ENCODE results near the gene ITGBL1. TPM values are rescaled to one million over a fixed set of nuclear protein-coding genes. Genes with fewer than 3 reads are reported as not detected.

ITGBL1 gene
- polyA plus RNA-seq, 6 donors from 2014 or later = not detected

DNA sequence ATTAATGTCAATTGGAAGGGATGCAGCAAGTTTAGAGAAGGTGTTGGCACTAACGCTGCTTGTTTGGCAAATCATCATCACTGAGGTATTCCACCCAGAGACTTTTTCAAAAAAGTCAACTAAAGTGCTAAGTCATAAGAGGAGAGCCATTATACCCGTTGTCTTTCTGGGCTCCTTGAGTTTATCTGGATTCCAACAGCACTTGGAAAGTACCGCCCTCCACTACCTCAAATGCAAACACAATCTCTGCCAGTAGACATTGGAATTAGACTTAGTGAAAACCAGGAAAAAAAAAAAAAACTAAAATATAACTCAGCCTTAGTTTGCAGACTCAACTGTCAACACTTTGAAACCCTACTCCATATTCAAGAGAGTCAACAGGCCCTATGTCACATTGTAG, 266.0 kb downstream of the ITGBL1 start:
- no peak overlapping the region for H3K4me3 Mint-ChIP-seq
- DNase-seq (no peak), ATAC-seq (ENCODE audit: low read depth in 2 of 2) (no peak)
- no peak overlapping the region for H3K27ac Mint-ChIP-seq
- no peaks in the 10 kb centered on the region for H3K4me1 Mint-ChIP-seq
- H3K36me3 Mint-ChIP-seq = no peaks in the 10 kb centered on the region
- H3K27me3 Mint-ChIP-seq = peaks cover 0 to 4% (median 0%) of the 10 kb centered on the region in 3 donors
- peaks cover 0 to 2% (median 0%) of the 10 kb centered on the region in 7 donors for H3K9me3 Mint-ChIP-seq

DNA sequence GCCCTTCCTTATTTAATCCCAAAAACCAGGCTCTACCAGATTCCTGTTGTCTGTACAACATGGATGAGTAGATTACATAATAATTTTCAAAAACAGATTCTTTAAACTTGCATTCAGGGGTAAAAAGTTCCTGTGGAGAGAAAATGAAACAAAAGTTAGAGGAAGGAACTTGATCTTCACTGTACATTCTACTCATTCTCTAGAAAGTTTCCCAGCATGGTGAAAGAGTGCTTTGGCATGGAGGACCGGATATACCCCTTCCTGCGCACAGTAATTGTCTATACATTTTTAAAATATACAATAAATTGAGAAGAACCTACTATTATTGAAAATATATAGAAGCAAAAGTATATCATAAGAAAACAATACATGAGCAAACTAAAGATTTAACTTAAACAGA, 274.2 kb downstream of the ITGBL1 start:
- Mint-ChIP-seq H3K27me3 (peaks cover 0 to 7% (median 4%) of the 10 kb centered on the region in 3 donors), H3K27ac (no peak overlapping the region), H3K9me3 (peaks cover 0 to 2% (median 0%) of the 10 kb centered on the region in 7 donors), H3K4me3 (no peak overlapping the region), H3K4me1 (no peaks in the 10 kb centered on the region), H3K36me3 (no peaks in the 10 kb centered on the region)
- DNase-seq (no peak), ATAC-seq (ENCODE audit: low read depth in 2 of 2) (no peak)

DNA sequence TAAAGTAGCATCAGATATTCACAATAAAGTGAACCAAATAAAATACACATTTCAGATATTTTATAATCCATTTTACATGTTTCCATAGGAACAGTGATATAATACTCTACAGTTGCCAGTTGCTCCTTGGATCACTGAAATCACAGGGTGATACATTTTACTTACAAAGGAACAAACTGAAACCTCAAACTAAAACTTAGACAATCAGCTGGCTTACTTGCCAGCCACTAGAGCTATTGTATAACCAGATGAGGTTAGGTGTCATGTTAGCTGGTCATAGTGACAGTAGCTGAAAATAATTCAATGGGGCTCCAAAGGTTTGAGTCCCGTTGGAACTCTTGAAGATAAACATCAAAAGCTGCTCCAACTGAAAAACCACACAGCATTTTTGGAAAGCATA, 274.6 kb downstream of the ITGBL1 start:
- H3K4me1 Mint-ChIP-seq = no peaks in the 10 kb centered on the region
- no peaks in the 10 kb centered on the region for H3K36me3 Mint-ChIP-seq
- H3K27ac Mint-ChIP-seq = no peak overlapping the region
- H3K27me3 Mint-ChIP-seq = peaks cover 0 to 7% (median 4%) of the 10 kb centered on the region in 3 donors
- no peak overlapping the region for H3K4me3 Mint-ChIP-seq
- DNase-seq (no peak), ATAC-seq (ENCODE audit: low read depth in 2 of 2) (no peak)
- peaks cover 0 to 2% (median 0%) of the 10 kb centered on the region in 7 donors for H3K9me3 Mint-ChIP-seq

DNA sequence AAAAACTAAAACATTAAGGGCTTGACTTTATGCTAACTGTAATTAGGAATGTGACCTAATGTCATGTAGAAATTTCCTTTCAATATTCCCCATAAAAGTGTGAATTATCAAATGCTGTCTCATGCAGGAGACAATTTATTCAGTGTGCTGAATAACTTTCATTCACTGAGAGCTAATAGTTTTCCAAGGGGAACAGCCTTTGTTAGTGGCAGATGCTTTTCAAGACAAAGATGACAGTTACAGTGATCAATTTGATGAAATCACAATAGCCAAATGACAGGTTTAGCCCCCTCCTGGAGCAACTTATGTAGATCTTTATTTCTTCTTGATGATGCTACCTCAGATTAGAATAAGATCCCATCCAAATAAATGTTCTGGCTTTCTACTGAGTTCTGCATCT, 275.5 kb downstream of the ITGBL1 start:
- DNase-seq (no peak), ATAC-seq (ENCODE audit: low read depth in 2 of 2) (no peak)
- Mint-ChIP-seq H3K36me3 (no peaks in the 10 kb centered on the region), H3K9me3 (no peaks in the 10 kb centered on the region), H3K27me3 (peaks cover 0 to 7% (median 4%) of the 10 kb centered on the region in 3 donors), H3K27ac (no peak overlapping the region), H3K4me3 (no peak overlapping the region), H3K4me1 (no peaks in the 10 kb centered on the region)

DNA sequence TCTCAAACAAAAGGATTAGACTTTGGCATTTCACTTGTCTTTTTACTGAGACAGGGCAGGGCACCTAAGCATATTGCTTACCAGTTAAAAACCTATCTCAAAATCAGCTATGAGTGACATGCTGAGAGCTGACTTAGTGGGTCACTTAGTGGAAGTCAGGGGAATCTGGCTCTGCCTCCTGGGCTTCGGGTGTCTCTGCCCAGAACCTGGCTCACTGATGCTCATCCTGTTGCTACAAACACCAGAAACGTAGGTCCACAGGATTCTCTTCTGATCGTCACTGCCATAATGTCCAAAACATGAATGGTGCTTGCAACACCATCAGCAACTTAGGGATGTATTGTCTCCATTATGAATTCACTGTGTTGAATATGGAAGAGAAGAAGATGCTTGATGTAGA, 276.1 kb downstream of the ITGBL1 start:
- DNase-seq (no peak), ATAC-seq (ENCODE audit: low read depth in 2 of 2) (no peak)
- Mint-ChIP-seq H3K4me3 (no peak overlapping the region), H3K27me3 (peaks cover 0 to 7% (median 4%) of the 10 kb centered on the region in 3 donors), H3K9me3 (no peaks in the 10 kb centered on the region), H3K36me3 (no peaks in the 10 kb centered on the region), H3K4me1 (no peaks in the 10 kb centered on the region), H3K27ac (no peak overlapping the region)

DNA sequence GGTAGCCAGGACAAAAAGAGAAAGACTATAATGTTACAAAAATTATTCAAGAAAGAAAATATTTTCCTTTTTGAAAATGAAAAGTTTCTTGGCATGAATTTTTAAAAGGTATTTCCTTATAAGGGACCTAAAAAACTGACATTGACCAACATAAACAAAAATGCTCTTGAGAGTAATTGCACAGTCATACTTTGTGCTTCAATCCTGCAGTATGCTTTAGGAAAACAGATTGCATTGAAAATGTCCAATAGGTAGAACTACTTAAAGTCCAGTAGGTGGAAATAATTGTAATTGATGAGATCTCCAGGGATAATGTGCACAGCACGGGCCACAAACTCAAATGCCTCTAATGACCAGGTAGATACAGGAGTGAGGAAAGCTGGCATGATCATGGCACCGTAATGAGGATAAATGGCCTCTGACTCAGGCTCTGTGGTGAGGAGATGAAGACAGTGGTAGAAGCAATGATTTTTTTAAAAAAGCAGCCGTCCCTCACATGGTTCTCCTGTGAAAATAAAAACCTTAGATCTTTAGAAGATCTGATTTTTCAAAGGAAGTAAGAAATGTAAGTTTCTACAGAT, 278.0 kb downstream of the ITGBL1 start:
- peak overlapping the region in 1 of 6 donors; percentile 3 for H3K27ac Mint-ChIP-seq
- DNase-seq (no peak), ATAC-seq (ENCODE audit: low read depth in 2 of 2) (no peak)
- H3K4me3 Mint-ChIP-seq = no peak overlapping the region
- H3K36me3 Mint-ChIP-seq = no peaks in the 10 kb centered on the region
- H3K4me1 Mint-ChIP-seq = no peaks in the 10 kb centered on the region
- H3K27me3 Mint-ChIP-seq = peaks cover 0 to 7% (median 4%) of the 10 kb centered on the region in 3 donors
- no peaks in the 10 kb centered on the region for H3K9me3 Mint-ChIP-seq

DNA sequence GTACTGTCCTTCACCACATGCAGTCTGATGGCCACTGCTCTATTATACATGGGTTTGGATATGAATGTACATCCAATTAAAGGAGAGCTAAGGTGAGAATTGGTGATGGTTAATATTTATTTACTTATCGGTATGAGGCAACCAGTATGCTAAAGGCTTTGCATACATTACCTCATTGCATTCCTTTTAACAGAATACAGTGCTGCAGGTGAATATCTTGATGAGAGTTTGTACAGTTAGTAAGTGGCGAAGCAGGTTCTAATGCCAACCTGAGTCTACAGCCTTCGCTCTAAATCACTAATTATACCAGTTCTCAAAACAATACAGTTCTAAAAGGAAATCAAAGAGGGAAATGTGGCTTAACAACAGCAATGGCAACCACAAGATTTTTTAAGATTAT, 284.1 kb downstream of the ITGBL1 start:
- H3K4me1 Mint-ChIP-seq = no peaks in the 10 kb centered on the region
- no peak overlapping the region for H3K27ac Mint-ChIP-seq
- H3K9me3 Mint-ChIP-seq = no peaks in the 10 kb centered on the region
- H3K4me3 Mint-ChIP-seq = no peak overlapping the region
- DNase-seq (no peak), ATAC-seq (ENCODE audit: low read depth in 2 of 2) (no peak)
- H3K27me3 Mint-ChIP-seq = no peaks in the 10 kb centered on the region
- H3K36me3 Mint-ChIP-seq = no peaks in the 10 kb centered on the region

DNA sequence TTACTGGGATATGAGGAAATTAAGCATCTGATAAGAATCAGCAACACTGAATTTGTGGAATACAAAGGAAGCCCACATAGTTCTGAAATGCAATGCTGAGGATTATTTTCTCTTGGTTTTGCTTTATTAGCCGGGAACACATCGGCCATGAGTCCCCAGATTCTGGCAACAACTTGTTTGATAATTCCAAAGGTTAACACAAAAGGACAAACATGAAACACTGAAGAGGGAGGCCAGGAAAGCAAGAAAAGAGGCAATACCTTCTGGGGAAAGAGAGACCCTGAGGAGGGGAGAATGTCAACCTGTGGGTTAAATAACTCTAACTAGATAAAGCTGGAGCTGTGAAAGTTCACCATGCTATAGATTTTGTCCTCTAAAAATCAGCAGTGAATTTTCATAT, 285.9 kb downstream of the ITGBL1 start:
- no peaks in the 10 kb centered on the region for H3K27me3 Mint-ChIP-seq
- H3K4me1 Mint-ChIP-seq = no peaks in the 10 kb centered on the region
- H3K27ac Mint-ChIP-seq = no peak overlapping the region
- DNase-seq (no peak), ATAC-seq (ENCODE audit: low read depth in 2 of 2) (no peak)
- H3K4me3 Mint-ChIP-seq = no peak overlapping the region
- no peaks in the 10 kb centered on the region for H3K36me3 Mint-ChIP-seq
- no peaks in the 10 kb centered on the region for H3K9me3 Mint-ChIP-seq

DNA sequence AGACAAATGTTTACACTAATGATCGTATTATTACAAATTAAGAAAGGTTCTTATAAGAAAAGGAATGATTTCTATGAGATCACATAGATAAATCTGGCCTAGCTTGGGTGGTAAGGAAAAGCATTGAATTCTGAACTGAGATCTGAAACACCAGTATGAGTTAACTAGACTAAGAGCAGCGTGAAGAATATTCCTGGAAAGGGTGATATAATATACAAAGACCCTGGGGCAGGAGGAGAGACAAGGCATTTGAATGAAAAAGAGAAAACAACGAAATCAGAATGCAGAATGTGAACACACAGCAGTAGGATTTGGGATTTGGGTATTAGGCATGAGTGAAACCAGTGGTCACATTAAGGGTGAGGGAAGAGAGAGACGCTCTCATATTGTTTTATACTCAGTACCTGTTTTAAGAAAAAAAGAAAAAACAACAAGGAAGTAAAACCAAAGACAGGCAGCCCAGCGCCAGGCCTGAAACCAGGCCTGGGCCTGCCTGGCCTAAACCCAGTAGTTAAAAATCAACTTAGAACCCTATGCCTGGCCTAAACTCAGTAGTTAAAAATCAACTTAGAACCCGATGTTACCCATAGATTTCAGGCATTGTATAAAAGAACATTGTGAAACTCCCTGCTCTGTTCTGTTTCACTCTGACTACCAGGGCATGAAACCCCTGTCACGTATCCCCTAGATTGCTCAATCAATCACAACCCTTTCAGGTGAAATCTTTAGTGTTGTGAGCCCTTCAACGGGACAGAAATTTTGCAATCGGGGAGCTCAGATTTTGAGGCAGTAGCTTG, 287.1 kb downstream of the ITGBL1 start:
- H3K27me3 Mint-ChIP-seq = no peaks in the 10 kb centered on the region
- no peaks in the 10 kb centered on the region for H3K4me1 Mint-ChIP-seq

DNA sequence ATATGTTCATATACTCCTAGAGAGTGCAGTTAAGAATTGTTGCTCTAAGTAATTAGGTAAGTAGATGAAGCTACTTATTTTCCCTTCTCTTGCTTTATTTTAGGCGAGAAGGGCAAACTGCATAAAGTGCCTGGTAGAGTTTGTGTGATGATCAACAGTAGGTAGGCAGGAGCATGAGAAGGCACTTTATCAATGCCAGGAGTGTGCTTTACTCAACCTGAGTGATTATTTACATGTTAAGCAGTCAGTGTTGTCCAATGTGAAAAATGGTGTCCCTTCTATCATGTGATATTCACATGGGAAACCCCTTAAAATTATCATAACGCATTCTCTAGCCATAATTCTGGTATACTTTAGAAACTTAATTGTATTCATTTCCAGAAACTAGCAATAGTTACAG, 294.0 kb downstream of the ITGBL1 start:
- Mint-ChIP-seq H3K4me1 (no peaks in the 10 kb centered on the region), H3K9me3 (no peaks in the 10 kb centered on the region), H3K27me3 (peaks cover 0 to 10% (median 8%) of the 10 kb centered on the region in 3 donors)

More for the DNA sequence above, 287.1 kb downstream of the ITGBL1 start:
- Mint-ChIP-seq H3K4me3 (no peak overlapping the region), H3K9me3 (no peaks in the 10 kb centered on the region), H3K27ac (no peak overlapping the region), H3K36me3 (no peaks in the 10 kb centered on the region)
- ATAC-seq (ENCODE audit: low read depth in 2 of 2) (no peak), DNase-seq (no peak)

DNA sequence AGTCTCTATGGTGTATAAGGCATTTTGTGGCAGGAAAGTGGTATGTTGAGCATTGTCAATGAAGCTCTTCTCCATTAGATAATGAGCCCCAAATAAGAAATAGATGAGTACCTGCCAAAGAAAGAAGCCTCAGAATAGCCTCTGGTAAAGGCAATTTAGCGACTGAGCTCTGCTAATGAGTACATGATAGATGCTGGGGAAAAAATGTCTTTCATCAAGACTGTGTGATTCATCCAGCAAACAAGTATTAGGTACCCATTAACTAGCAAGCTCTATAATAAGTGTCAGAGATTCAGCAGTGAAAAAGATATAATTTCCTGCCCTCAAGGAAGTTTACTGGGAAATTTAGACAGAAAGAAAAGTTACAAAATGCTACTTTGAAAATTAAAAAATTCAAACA, 294.6 kb downstream of the ITGBL1 start:
- DNase-seq (no peak), ATAC-seq (ENCODE audit: low read depth in 2 of 2) (no peak)
- Mint-ChIP-seq H3K4me1 (no peaks in the 10 kb centered on the region), H3K9me3 (no peaks in the 10 kb centered on the region), H3K36me3 (no peaks in the 10 kb centered on the region), H3K27ac (no peak overlapping the region), H3K27me3 (peaks cover 0 to 10% (median 8%) of the 10 kb centered on the region in 3 donors), H3K4me3 (no peak overlapping the region)

More for the DNA sequence above, 294.0 kb downstream of the ITGBL1 start:
- no peak for ATAC-seq (ENCODE audit: low read depth in 2 of 2)
- H3K27ac Mint-ChIP-seq = no peak overlapping the region
- no peaks in the 10 kb centered on the region for H3K36me3 Mint-ChIP-seq
- no peak overlapping the region for H3K4me3 Mint-ChIP-seq
- no peak for DNase-seq

DNA sequence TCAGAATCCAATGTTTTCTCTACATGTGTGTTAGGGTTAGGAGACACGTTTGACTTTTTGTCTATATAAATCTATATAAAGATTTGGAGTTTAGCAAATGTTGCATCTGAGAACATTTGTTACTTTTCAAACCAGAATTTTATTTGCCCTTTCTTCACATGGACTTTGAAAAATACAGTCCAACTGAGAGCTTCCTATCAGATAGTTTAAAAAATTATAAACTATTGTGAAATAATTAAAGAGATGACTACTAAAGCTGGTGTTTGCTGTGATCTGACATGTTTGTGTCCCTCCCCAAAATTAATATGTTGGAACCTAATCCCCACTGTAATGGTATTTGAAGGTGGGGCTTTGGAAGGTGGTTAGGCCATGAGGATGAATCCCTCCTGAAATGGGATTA, 297.1 kb downstream of the ITGBL1 start:
- DNase-seq = no peak
- Mint-ChIP-seq H3K27ac (no peak overlapping the region), H3K36me3 (no peaks in the 10 kb centered on the region), H3K9me3 (no peaks in the 10 kb centered on the region), H3K27me3 (peaks cover 0 to 10% (median 8%) of the 10 kb centered on the region in 3 donors), H3K4me1 (no peaks in the 10 kb centered on the region), H3K4me3 (no peak overlapping the region)
- ATAC-seq (ENCODE audit: low read depth in 2 of 2) = no peak

DNA sequence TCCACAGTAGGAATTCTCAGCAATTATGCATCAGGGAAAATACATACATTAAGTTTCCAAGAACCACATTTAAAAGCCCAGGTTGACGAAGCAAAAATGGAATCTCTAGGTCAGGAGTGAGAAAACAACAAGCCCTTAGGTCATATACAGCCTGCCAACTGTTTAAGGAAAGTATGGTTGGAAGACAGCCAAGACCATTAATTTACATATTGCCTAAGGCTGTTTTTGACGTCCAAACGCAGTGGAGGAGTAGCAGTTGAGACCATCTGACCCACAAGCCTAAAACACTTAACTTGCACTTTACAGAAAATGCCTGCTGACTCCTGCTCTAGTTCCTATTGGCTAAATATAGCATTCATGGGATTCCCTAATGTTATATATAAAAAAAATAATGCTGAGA, 299.0 kb downstream of the ITGBL1 start:
- no peak overlapping the region for H3K4me3 Mint-ChIP-seq
- H3K27ac Mint-ChIP-seq = no peak overlapping the region
- DNase-seq (no peak), ATAC-seq (ENCODE audit: low read depth in 2 of 2) (no peak)
- no peaks in the 10 kb centered on the region for H3K36me3 Mint-ChIP-seq
- H3K9me3 Mint-ChIP-seq = no peaks in the 10 kb centered on the region
- no peaks in the 10 kb centered on the region for H3K4me1 Mint-ChIP-seq
- H3K27me3 Mint-ChIP-seq = peaks cover 0 to 6% (median 0%) of the 10 kb centered on the region in 3 donors

DNA sequence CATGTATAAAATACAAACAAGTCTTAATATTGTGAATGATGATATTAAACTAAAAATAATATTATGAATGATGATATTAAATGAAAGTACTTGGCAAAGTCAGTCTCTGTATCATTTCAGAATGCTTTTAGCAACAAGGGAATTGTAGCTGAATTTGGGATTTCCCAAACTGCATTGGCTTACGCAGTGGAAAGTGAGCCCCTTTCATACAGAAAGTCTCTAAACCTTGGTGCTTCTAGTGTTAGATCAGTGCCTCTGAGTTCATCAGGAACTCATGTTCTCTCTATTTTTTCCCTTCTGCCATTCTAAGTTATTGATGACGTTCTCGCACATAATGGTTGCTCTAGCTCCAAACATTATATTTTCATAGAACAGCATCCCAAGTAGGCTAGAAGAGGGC, 300.0 kb downstream of the ITGBL1 start:
- Mint-ChIP-seq H3K4me1 (no peaks in the 10 kb centered on the region), H3K36me3 (no peaks in the 10 kb centered on the region), H3K27me3 (peaks cover 0 to 1% (median 0%) of the 10 kb centered on the region in 3 donors), H3K4me3 (no peak overlapping the region), H3K27ac (no peak overlapping the region), H3K9me3 (no peaks in the 10 kb centered on the region)
- DNase-seq = no peak
- no peak for ATAC-seq (ENCODE audit: low read depth in 2 of 2)
